ENCODE data around the gene SOS2. TPM values are rescaled to one million over a fixed set of nuclear protein-coding genes. Genes with fewer than 3 reads are reported as not detected.

SOS2 gene
- total RNA-seq, 1 donor: 22.3 TPM

DNA sequence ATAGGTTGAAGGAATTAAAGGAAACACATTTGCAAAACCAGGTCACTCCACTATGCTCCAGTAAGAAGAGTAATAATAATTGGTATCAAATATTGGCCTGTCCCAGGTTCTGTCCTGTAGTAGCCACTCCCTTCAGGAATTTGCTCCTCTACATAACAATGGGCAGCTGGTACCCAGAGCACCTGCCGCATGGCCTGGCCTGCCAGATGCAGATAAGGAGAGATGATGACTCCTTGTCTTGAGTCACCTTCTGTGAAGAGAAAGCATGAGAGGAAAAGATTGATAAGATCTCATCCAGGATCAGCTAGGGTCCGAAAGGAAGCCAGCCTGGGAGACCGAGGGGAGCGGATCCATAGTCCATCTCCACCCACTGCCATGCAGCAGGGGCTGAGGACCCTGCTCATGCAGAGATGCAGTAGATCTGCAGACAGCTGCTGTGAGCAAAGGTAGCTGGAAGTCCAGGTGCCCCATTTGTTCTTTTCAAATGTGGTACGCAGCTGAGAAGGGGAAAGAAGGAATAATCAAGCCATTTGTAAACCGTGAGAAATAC, 139.3 kb downstream of the SOS2 start:
- no peak overlapping the region for H3K4me3 ChIP-seq (ENCODE audit: low read depth, low read length)
- no peak for DNase-seq (ENCODE audit: low read depth)
- TF ChIP-seq, protein P1, sequence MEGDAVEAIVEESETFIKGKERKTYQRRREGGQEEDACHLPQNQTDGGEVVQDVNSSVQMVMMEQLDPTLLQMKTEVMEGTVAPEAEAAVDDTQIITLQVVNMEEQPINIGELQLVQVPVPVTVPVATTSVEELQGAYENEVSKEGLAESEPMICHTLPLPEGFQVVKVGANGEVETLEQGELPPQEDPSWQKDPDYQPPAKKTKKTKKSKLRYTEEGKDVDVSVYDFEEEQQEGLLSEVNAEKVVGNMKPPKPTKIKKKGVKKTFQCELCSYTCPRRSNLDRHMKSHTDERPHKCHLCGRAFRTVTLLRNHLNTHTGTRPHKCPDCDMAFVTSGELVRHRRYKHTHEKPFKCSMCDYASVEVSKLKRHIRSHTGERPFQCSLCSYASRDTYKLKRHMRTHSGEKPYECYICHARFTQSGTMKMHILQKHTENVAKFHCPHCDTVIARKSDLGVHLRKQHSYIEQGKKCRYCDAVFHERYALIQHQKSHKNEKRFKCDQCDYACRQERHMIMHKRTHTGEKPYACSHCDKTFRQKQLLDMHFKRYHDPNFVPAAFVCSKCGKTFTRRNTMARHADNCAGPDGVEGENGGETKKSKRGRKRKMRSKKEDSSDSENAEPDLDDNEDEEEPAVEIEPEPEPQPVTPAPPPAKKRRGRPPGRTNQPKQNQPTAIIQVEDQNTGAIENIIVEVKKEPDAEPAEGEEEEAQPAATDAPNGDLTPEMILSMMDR (IDR thresholded peaks at IDR 0.05; ENCODE audit: insufficient read depth, low read length): no peak

GRCh38 chr14:50091240-50091913, 140.0 kb downstream of the SOS2 start:
- H3K4me3 ChIP-seq (ENCODE audit: low read depth, low read length): no peak overlapping the region
- no peak for DNase-seq (ENCODE audit: low read depth)
- TF ChIP-seq, protein P1 (IDR thresholded peaks at IDR 0.05; ENCODE audit: insufficient read depth, low read length): no peak

DNA sequence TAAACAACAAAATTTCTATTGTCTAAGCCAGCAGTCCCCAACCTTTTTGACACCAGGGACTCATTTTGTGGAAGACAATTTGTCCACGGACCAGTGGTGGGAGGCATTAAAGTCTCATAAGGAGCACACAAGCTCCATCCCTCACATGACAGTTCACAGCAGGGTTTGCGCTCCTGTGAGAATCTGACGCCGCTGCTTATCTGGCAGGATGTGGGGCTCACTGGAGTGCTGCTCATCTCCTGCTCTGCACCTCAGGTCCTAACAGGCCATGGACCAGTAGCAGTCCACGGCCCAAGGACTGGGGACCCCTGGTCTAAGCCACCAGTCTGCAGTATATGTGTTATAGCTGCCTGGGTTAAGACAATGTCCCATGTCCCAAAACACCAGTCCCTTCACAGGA, 142.2 kb downstream of the SOS2 start:
- TF ChIP-seq, protein P1 (IDR thresholded peaks at IDR 0.05; ENCODE audit: insufficient read depth, low read length): no peak
- H3K4me3 ChIP-seq (ENCODE audit: low read depth, low read length): no peak overlapping the region
- no peak for DNase-seq (ENCODE audit: low read depth)

DNA sequence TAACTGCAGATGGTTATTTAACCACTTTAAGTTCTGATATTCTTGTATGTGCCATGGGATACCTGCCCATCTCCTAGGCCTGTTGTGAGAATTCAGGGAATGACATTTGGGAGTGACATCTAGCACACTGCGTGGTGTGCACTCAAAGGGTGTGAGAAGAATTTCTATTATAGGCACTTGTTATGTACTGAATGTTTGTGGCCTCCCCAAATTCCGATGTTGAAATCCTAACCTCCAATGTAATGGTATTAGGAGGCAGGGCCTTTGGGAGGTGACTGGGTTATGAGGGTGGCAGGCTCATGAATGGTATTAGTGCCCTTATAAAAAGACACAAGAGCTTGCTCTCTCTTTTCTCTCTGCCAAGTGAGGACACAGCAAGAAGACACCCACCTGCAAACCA, 142.6 kb downstream of the SOS2 start:
- TF ChIP-seq, protein P1 (IDR thresholded peaks at IDR 0.05; ENCODE audit: insufficient read depth, low read length): no peak
- DNase-seq (ENCODE audit: low read depth): no peak
- no peak overlapping the region for H3K4me3 ChIP-seq (ENCODE audit: low read depth, low read length)

GRCh38 chr14:50088117-50088515, 143.3 kb downstream of the SOS2 start:
- no peak for DNase-seq (ENCODE audit: low read depth)
- no peak overlapping the region for H3K4me3 ChIP-seq (ENCODE audit: low read depth, low read length)
- TF ChIP-seq, protein P1 (IDR thresholded peaks at IDR 0.05; ENCODE audit: insufficient read depth, low read length): no peak

DNA sequence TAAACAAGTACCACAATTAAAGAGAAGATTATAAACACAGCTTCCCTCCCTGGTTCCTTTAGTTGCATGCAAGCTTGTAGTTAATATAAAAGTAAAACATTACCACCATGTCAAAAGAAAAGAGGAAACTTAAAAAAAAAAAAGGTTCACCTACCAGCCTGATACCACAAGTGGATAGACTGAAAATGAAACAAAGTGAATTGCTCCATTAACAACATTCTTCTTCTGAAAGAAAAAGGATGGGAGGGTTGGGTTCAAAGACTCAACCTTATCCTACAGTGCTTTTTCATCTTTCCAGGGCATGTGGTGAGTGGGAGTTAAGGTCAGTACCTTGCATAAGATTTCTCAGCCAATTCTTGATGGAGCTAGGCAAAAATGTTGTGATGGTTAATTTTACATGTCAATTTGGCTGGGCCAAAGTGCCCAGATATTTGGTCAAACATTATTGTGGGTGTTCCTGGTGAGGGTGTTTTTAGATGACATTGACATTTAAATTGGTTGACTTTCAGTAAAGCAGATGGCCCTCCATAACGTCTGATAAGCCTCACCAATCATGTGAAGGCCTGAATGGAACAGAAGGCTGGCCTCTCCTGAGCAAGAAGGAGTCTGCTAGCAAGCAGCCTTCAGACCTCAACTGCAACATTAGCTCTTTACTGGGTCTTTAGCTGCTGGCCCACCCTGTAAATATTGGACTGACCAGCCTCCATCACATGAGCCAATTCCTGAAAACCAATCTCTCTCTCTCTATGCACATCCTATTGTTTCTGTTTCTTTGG, 143.8 kb downstream of the SOS2 start:
- DNase-seq (ENCODE audit: low read depth): no peak
- H3K4me3 ChIP-seq (ENCODE audit: low read depth, low read length): no peak overlapping the region

More for the DNA sequence above, 143.8 kb downstream of the SOS2 start:
- TF ChIP-seq, protein P1 (IDR thresholded peaks at IDR 0.05; ENCODE audit: insufficient read depth, low read length): no peak

Measured in fibroblast of the aortic adventitia (primary cell).